ENCODE data around the gene NCOR1.

The NCOR1 gene

DNA sequence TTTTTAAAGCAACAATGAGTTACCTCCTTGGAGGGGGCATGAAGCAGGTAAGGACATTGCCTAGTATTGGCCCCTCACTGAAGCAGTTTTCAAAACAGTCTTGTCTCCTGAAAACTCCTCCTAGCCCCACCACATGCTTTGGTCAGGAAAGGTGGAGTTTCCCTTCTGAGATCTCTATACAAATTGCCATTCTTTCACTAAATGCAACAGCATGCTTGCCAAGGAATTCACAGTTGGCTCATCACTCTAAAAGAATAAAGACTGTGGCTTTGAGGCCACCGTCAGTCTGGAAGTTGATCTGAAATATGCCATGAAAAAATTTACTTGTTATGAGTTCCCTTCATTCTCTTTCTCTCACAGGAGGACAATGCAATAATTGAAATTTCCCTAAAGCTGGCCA, 211.5 kb downstream of the NCOR1 start:
- H3K27me3 ChIP-seq (replicated peaks in 2 of 5; ENCODE audit: control insufficient read depth in 4 of 5, insufficient read depth in 5 of 5, low read length in 4 of 5) = no peaks in the 10 kb centered on the region
- peaks cover 32 to 78% (median 66%) of the 10 kb centered on the region in 4 experiments for H3K36me3 ChIP-seq (ENCODE audit: control insufficient read depth in 4 of 4, insufficient read depth in 4 of 4, low read length in 3 of 4)
- H3K4me3 ChIP-seq (ENCODE audit: control insufficient read depth in 1 of 7, extremely low read depth in 1 of 7, insufficient read depth in 4 of 7, low read depth in 2 of 7, low read length in 6 of 7) = no peak overlapping the region
- H3K4me1 ChIP-seq (ENCODE audit: control extremely low read depth in 1 of 4, control insufficient read depth in 4 of 4, insufficient read depth in 4 of 4, low read length in 3 of 4) = peaks cover 9 to 20% (median 11%) of the 10 kb centered on the region in 4 experiments
- 100% methylated on average over 1 of the region's 1 CpG for WGBS (ENCODE audit: insufficient coverage)
- ChIA-PET POLR2A (no interaction called here), CTCF (interaction anchor here (1.0 kb wide), 1 partner anchor 12 kb away, joined by 3 read pairs; no protein-coding TSS in a partner anchor)
- peaks cover 0 to 5% (median 3%) of the 10 kb centered on the region in 5 experiments for H3K9me3 ChIP-seq (ENCODE audit: control extremely low read depth in 1 of 5, control insufficient read depth in 4 of 5, insufficient read depth in 2 of 5, low read depth in 1 of 5, low read length in 4 of 5)
- no peak for DNase-seq
- H3K27ac ChIP-seq (ENCODE audit: insufficient read depth in 1 of 2, low read depth in 1 of 2, low read length in 2 of 2, poor library complexity in 1 of 2, severe bottlenecking in 2 of 2) = peak overlapping the region in 1 of 2 experiments; percentile 7

- Histone ChIP-seq H3K9me3 (ENCODE audit: control extremely low read depth in 1 of 5, control insufficient read depth in 4 of 5, insufficient read depth in 2 of 5, low read depth in 1 of 5, low read length in 4 of 5) (peaks cover 0 to 5% (median 3%) of the 10 kb centered on the region in 5 experiments), H3K27ac (ENCODE audit: insufficient read depth in 1 of 2, low read depth in 1 of 2, low read length in 2 of 2, poor library complexity in 1 of 2, severe bottlenecking in 2 of 2) (no peak overlapping the region), H3K4me1 (ENCODE audit: control extremely low read depth in 1 of 4, control insufficient read depth in 4 of 4, insufficient read depth in 4 of 4, low read length in 3 of 4) (peaks cover 9 to 24% (median 16%) of the 10 kb centered on the region in 4 experiments), H3K27me3 (replicated peaks in 2 of 5; ENCODE audit: control insufficient read depth in 4 of 5, insufficient read depth in 5 of 5, low read length in 4 of 5) (no peaks in the 10 kb centered on the region), H3K4me3 (ENCODE audit: control insufficient read depth in 1 of 7, extremely low read depth in 1 of 7, insufficient read depth in 4 of 7, low read depth in 2 of 7, low read length in 6 of 7) (no peak overlapping the region), H3K36me3 (ENCODE audit: control insufficient read depth in 4 of 4, insufficient read depth in 4 of 4, low read length in 3 of 4) (peaks cover 23 to 68% (median 57%) of the 10 kb centered on the region in 4 experiments)
- POLR2A ChIA-PET = no interaction called here
- CTCF ChIA-PET = no interaction called here
- 100% methylated on average over 1 of the region's 2 CpGs for WGBS (ENCODE audit: insufficient coverage)
- no peak for DNase-seq
Observed at GRCh38 chr17:16002708-16003260, 212.6 kb downstream of the NCOR1 start.

GRCh38 chr17:16001226-16001897, 214.0 kb downstream of the NCOR1 start:
- H3K36me3 ChIP-seq (ENCODE audit: control insufficient read depth in 4 of 4, insufficient read depth in 4 of 4, low read length in 3 of 4) = peaks cover 19 to 61% (median 49%) of the 10 kb centered on the region in 4 experiments
- ChIA-PET POLR2A (no interaction called here), CTCF (interaction anchor here (0.6 to 2.9 kb wide), 4 partner anchors 8 to 91 kb away, joined by 3 to 10 read pairs (median 4); no protein-coding TSS in a partner anchor)
- no peak overlapping the region for H3K27ac ChIP-seq (ENCODE audit: insufficient read depth in 1 of 2, low read depth in 1 of 2, low read length in 2 of 2, poor library complexity in 1 of 2, severe bottlenecking in 2 of 2)
- peak overlapping the region in 5 of 7 experiments; percentile 19 to 92 (median 91) for H3K4me3 ChIP-seq (ENCODE audit: control insufficient read depth in 1 of 7, extremely low read depth in 1 of 7, insufficient read depth in 4 of 7, low read depth in 2 of 7, low read length in 6 of 7)
- DNase-seq = no peak
- H3K4me1 ChIP-seq (ENCODE audit: control extremely low read depth in 1 of 4, control insufficient read depth in 4 of 4, insufficient read depth in 4 of 4, low read length in 3 of 4) = peaks cover 9 to 24% (median 17%) of the 10 kb centered on the region in 4 experiments
- peaks cover 0 to 5% (median 3%) of the 10 kb centered on the region in 5 experiments for H3K9me3 ChIP-seq (ENCODE audit: control extremely low read depth in 1 of 5, control insufficient read depth in 4 of 5, insufficient read depth in 2 of 5, low read depth in 1 of 5, low read length in 4 of 5)
- no peaks in the 10 kb centered on the region for H3K27me3 ChIP-seq (replicated peaks in 2 of 5; ENCODE audit: control insufficient read depth in 4 of 5, insufficient read depth in 5 of 5, low read length in 4 of 5)

DNA sequence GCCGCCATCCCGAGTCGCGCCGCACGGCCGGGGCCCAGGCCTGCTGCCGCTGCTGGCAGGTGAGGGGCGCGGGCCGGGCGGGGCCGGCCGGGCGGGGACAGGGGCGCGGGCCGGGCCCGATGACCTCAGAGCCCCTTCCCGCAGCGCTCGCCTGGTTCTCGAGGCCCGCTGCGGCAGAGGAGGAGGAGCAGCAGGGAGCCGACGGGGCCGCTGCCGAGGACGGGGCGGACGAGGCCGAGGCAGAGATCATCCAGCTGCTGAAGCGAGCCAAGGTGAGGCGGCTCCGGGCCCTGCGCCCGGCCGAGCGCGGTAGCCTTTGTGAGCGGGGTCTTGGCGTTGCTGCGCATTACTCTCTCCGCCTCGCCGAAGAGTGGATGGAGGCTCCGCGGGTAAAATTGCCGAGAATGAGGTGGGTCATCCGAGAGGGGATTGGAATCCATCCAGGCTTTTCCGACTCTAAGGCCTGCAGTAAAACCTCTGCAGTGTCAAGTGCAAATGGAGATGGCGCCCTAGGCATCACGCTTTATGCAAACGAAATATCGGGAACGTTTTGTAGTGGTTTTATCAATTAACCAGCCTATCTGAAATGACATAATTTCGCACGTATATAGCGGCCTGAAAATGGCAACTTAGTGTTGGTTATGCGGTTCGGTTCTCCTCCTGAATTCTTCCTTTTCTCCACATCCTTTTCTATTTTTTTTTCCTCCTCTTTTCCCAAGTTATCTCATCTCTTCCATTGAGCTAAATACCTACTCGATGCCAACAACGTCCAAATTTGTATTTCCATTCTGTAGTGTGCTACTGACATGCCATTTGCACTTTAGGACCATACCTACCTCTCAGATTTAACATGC, 215.1 kb downstream of the NCOR1 start:
- Histone ChIP-seq H3K27ac (ENCODE audit: insufficient read depth in 1 of 2, low read depth in 1 of 2, low read length in 2 of 2, poor library complexity in 1 of 2, severe bottlenecking in 2 of 2) (peak overlapping the region; percentile 55 to 92), H3K27me3 (replicated peaks in 2 of 5; ENCODE audit: control insufficient read depth in 4 of 5, insufficient read depth in 5 of 5, low read length in 4 of 5) (no peaks in the 10 kb centered on the region), H3K9me3 (ENCODE audit: control extremely low read depth in 1 of 5, control insufficient read depth in 4 of 5, insufficient read depth in 2 of 5, low read depth in 1 of 5, low read length in 4 of 5) (peaks cover 0 to 5% (median 3%) of the 10 kb centered on the region in 5 experiments), H3K4me3 (ENCODE audit: control insufficient read depth in 1 of 7, extremely low read depth in 1 of 7, insufficient read depth in 4 of 7, low read depth in 2 of 7, low read length in 6 of 7) (peak overlapping the region; percentile 58 to 92 (median 86)), H3K36me3 (ENCODE audit: control insufficient read depth in 4 of 4, insufficient read depth in 4 of 4, low read length in 3 of 4) (peaks cover 18 to 51% (median 42%) of the 10 kb centered on the region in 4 experiments), H3K4me1 (ENCODE audit: control extremely low read depth in 1 of 4, control insufficient read depth in 4 of 4, insufficient read depth in 4 of 4, low read length in 3 of 4) (peaks cover 9 to 24% (median 18%) of the 10 kb centered on the region in 4 experiments)
- ChIA-PET POLR2A (interaction anchor here (1.0 to 2.2 kb wide), 2 partner anchors 41 to 56 kb away, joined by 4 to 5 read pairs; partner anchors contain the start of gene ADORA2B), CTCF (interaction anchor here (0.6 to 2.9 kb wide), 5 partner anchors 9 to 54 kb away, joined by 3 to 10 read pairs (median 3); no protein-coding TSS in a partner anchor)
- under 1% methylated on average over 43 of the region's 64 CpGs for WGBS (ENCODE audit: insufficient coverage)
- DNase-seq = peak; percentile 36 to 75 (median 71)

GRCh38 chr17:15999141-15999973, 216.0 kb downstream of the NCOR1 start, which contains the start of the genes TTC19 and ZSWIM7:
Gene TTC19 (plus strand): TSS chr17:15999824. CDS start chr17:15999849, 25 bp downstream.
Gene ZSWIM7 (minus strand): TSS chr17:15999704. CDS start chr17:15999594, 110 bp downstream.
- Histone ChIP-seq H3K27ac (ENCODE audit: insufficient read depth in 1 of 2, low read depth in 1 of 2, low read length in 2 of 2, poor library complexity in 1 of 2, severe bottlenecking in 2 of 2) (peak within 1 kb of the TSS; percentile 55 to 92), H3K36me3 (ENCODE audit: control insufficient read depth in 4 of 4, insufficient read depth in 4 of 4, low read length in 3 of 4) (peaks cover 10 to 48% (median 34%) of the 10 kb centered on the region in 4 experiments), H3K4me3 (ENCODE audit: control insufficient read depth in 1 of 7, extremely low read depth in 1 of 7, insufficient read depth in 4 of 7, low read depth in 2 of 7, low read length in 6 of 7) (peak within 1 kb of the TSS; percentile 58 to 92 (median 86)), H3K27me3 (replicated peaks in 2 of 5; ENCODE audit: control insufficient read depth in 4 of 5, insufficient read depth in 5 of 5, low read length in 4 of 5) (no peaks in the 10 kb centered on the region), H3K4me1 (ENCODE audit: control extremely low read depth in 1 of 4, control insufficient read depth in 4 of 4, insufficient read depth in 4 of 4, low read length in 3 of 4) (peaks cover 9 to 24% (median 18%) of the 10 kb centered on the region in 4 experiments), H3K9me3 (ENCODE audit: control extremely low read depth in 1 of 5, control insufficient read depth in 4 of 5, insufficient read depth in 2 of 5, low read depth in 1 of 5, low read length in 4 of 5) (peaks cover 0 to 5% (median 3%) of the 10 kb centered on the region in 5 experiments)
- CTCF ChIA-PET = interaction anchor here (0.6 to 2.9 kb wide), 7 partner anchors 10 to 171 kb away, joined by 3 to 10 read pairs (median 3); no protein-coding TSS in a partner anchor
- peak; percentile 90 to 97 (median 96) for DNase-seq
- POLR2A ChIA-PET = interaction anchor here (0.7 to 2.2 kb wide), 5 partner anchors 16 to 55 kb away, joined by 3 to 5 read pairs (median 4); partner anchors contain the start of gene ADORA2B
- under 1% methylated on average over 86 of the region's 91 CpGs for WGBS (ENCODE audit: insufficient coverage)

Data from common myeloid progenitor, CD34-positive (primary cell).